ENCODE results near the gene TTC32.
"Not testable (repeated sequence)": the region's sequence is repeated elsewhere in the genome, so short reads cannot be mapped to it uniquely, and the experiment has no call there.

Gene TTC32

GRCh38 chr2:19901442-19902215, at the start of gene TTC32:
Gene TTC32, minus strand, starts transcription at chr2:19901983. Its CDS starts 129 bp downstream, at chr2:19901854.
- peak; percentile 99 for DNase-seq

- DNase-seq: no peak
These were observed 47.3 kb upstream of the TTC32 start for GRCh38 chr2:19949071-19949470.

GRCh38 chr2:19947184-19947940, 45.6 kb upstream of the TTC32 start:
- no peak for DNase-seq

- DNase-seq: no peak
These were observed 42.5 kb upstream of the TTC32 start for GRCh38 chr2:19944205-19944845.

GRCh38 chr2:19943189-19943588, 41.4 kb upstream of the TTC32 start:
- no peak for DNase-seq

- DNase-seq: no peak
These were observed 40.4 kb upstream of the TTC32 start for GRCh38 chr2:19942199-19942598.

- no peak for DNase-seq
These were observed 35.2 kb upstream of the TTC32 start for GRCh38 chr2:19937004-19937403.

GRCh38 chr2:19936203-19936602, 34.4 kb upstream of the TTC32 start:
- DNase-seq: no peak

GRCh38 chr2:19933351-19933981, 31.7 kb upstream of the TTC32 start:
- no peak for DNase-seq

- DNase-seq: no peak
These were observed 31.1 kb upstream of the TTC32 start for GRCh38 chr2:19932928-19933327.

GRCh38 chr2:19929226-19929625, 27.4 kb upstream of the TTC32 start:
- no peak for DNase-seq

- not testable (repeated sequence) for DNase-seq
These were observed 26.0 kb upstream of the TTC32 start for GRCh38 chr2:19927816-19928215.

GRCh38 chr2:19924526-19924925, 22.7 kb upstream of the TTC32 start:
- DNase-seq: not testable (repeated sequence)

GRCh38 chr2:19922188-19922587, 20.4 kb upstream of the TTC32 start:
- DNase-seq: not testable (repeated sequence)

GRCh38 chr2:19916385-19916950, 14.7 kb upstream of the TTC32 start:
- no peak for DNase-seq

- DNase-seq: no peak
These were observed 12.6 kb upstream of the TTC32 start for GRCh38 chr2:19914266-19914975.

GRCh38 chr2:19911808-19912509, 10.2 kb upstream of the TTC32 start:
- DNase-seq: no peak

GRCh38 chr2:19902216-19902740, 495 bp upstream of the TTC32 start:
- DNase-seq: no peak

- DNase-seq: no peak
These were observed 797 bp downstream of the TTC32 start for GRCh38 chr2:19900931-19901441.

GRCh38 chr2:19899985-19900930, 1.5 kb downstream of the TTC32 start:
- no peak for DNase-seq
